NOMO-1 treated with dmso at 0.1 percent for 144 hours (cell line): ENCODE data around the gene UFL1.
"Not testable (repeated sequence)": the region's sequence is repeated elsewhere in the genome, so short reads cannot be mapped to it uniquely, and the experiment has no call there.

Experiments
- DNase-seq: peaks from one replicate; lab custom pipeline; 2025; ENCODE audit not compliant: unreplicated experiment; lab: John Stamatoyannopoulos, UW

The UFL1 gene

GRCh38 chr6:96521644-96522464, at the start of gene UFL1:
Gene UFL1, plus strand, starts transcription at chr6:96521806. Its CDS starts 68 bp downstream, at chr6:96521874.
- DNase-seq: peak; percentile 94

- not testable (repeated sequence) for DNase-seq
Measured at GRCh38 chr6:96472291-96472690, 49.3 kb upstream of the UFL1 start.

GRCh38 chr6:96478695-96479094, 42.9 kb upstream of the UFL1 start:
- no peak for DNase-seq

- DNase-seq: no peak
Measured at GRCh38 chr6:96491926-96492325, 29.7 kb upstream of the UFL1 start.

GRCh38 chr6:96499781-96500180, 21.8 kb upstream of the UFL1 start:
- DNase-seq: no peak

GRCh38 chr6:96502915-96503314, 18.7 kb upstream of the UFL1 start:
- DNase-seq: no peak

- no peak for DNase-seq
Measured at GRCh38 chr6:96505363-96505762, 16.2 kb upstream of the UFL1 start.

GRCh38 chr6:96509281-96509680, 12.3 kb upstream of the UFL1 start:
- no peak for DNase-seq

GRCh38 chr6:96520171-96521115, 1.2 kb upstream of the UFL1 start:
- no peak for DNase-seq

- DNase-seq: no peak
Measured at GRCh38 chr6:96521306-96521643, 331 bp upstream of the UFL1 start.

- DNase-seq: no peak
Measured at GRCh38 chr6:96522465-96523009, 931 bp downstream of the UFL1 start.

- no peak for DNase-seq
Measured at GRCh38 chr6:96528193-96528592, 6.6 kb downstream of the UFL1 start.

- no peak for DNase-seq
Measured at GRCh38 chr6:96532399-96532798, 10.8 kb downstream of the UFL1 start.

- DNase-seq: no peak
Measured at GRCh38 chr6:96537726-96538125, 16.1 kb downstream of the UFL1 start.

GRCh38 chr6:96542702-96543101, 21.1 kb downstream of the UFL1 start:
- no peak for DNase-seq

GRCh38 chr6:96545882-96546281, 24.3 kb downstream of the UFL1 start:
- DNase-seq: no peak

- no peak for DNase-seq
Measured at GRCh38 chr6:96547654-96548053, 26.0 kb downstream of the UFL1 start.

- DNase-seq: no peak
Measured at GRCh38 chr6:96554558-96554957, 33.0 kb downstream of the UFL1 start.

- DNase-seq: not testable (repeated sequence)
Measured at GRCh38 chr6:96559740-96560139, 38.1 kb downstream of the UFL1 start.

GRCh38 chr6:96562886-96563285, 41.3 kb downstream of the UFL1 start, which contains the start of gene FHL5:
Gene FHL5, plus strand, starts transcription at chr6:96563128. Its CDS starts 40,486 bp downstream, at chr6:96603614.
- no peak for DNase-seq

- DNase-seq: no peak
Measured at GRCh38 chr6:96563853-96564252, 42.2 kb downstream of the UFL1 start.

- no peak for DNase-seq
Measured at GRCh38 chr6:96570053-96570452, 48.4 kb downstream of the UFL1 start.
